ENCODE measurements around the gene TBX2.
A peak's percentile ranks its signal among the peaks of the same experiment; 100 is the strongest.
"Not testable (repeated sequence)": the region's sequence is repeated elsewhere in the genome, so short reads cannot be mapped to it uniquely, and the experiment has no call there.

TBX2 gene
- total RNA-seq, result 0.09 to 0.19 (median 0.17) reads per million in 3 donors

DNA sequence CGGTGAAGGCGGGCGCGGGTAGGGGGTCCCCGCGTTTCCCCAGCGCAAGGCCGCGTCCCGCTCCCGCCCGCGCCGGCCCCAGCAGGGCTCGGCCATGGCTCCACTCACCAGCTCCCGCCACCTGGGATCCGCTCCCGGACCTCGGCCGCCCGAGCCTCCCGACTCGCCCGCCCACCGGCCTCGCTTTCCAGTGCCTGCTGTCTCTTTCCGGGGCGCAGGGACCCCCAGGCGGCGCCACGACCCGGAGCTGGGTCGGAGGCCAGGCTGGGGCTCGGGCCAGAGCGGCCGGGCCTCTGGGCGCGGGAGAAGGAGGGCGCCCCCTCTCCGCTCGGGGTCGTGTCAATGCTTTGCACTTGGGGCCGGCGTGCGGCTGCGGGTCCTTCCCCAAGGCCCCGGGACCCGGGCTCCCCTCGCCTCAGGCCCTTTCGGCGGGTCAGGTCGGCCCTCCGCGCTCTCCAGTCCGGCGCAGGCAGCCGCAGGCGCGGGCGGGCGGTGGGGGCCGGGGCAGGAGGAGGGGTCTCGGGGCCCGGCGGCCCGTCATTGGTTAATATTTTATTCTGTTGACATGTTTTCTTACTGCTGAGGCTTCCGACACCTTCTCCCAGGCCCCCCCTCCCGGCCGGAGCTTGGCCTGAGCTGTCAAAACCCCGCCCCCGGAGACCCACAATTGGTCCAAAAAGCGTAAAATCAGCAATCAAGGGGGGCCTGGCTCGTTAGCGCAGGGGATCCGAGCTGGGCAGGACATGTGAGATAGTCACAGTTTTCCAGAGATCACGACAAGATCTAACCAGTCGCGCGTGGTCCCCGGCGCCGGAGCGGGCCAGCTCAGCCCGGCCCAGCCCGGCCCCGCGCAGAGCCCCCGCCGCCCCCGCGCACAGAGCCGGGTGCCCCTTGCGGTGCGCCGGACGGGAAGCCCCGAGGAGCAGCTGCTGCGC is at the start of gene TBX2:
Gene TBX2 (plus strand): TSS at position 713 of the 935 bp plus-strand sequence. CDS start 334 bp downstream, outside the sequence.
- H3K27me3 ChIP-seq (replicated peaks; ENCODE audit: control insufficient read depth, insufficient read depth, low read length, poor library complexity, severe bottlenecking), result peaks cover 71% of the 10 kb centered on the region
- H3K9me3 ChIP-seq (ENCODE audit: control insufficient read depth, low read length), result no peaks in the 10 kb centered on the region
- DNase-seq, result no peak
- H3K4me1 ChIP-seq (ENCODE audit: control insufficient read depth, insufficient read depth, low read length, poor library complexity, severe bottlenecking), result peaks cover 58% of the 10 kb centered on the region
- no peaks in the 10 kb centered on the region for H3K36me3 ChIP-seq (ENCODE audit: control insufficient read depth, insufficient read depth, low read length)
- no peak within 1 kb of the TSS for H3K27ac ChIP-seq (ENCODE audit: insufficient read depth, low read length, poor library complexity, severe bottlenecking)
- H3K4me3 ChIP-seq (ENCODE audit: insufficient read depth, low read depth, low read length, poor library complexity, severe bottlenecking), result peak within 1 kb of the TSS; percentile 22

DNA sequence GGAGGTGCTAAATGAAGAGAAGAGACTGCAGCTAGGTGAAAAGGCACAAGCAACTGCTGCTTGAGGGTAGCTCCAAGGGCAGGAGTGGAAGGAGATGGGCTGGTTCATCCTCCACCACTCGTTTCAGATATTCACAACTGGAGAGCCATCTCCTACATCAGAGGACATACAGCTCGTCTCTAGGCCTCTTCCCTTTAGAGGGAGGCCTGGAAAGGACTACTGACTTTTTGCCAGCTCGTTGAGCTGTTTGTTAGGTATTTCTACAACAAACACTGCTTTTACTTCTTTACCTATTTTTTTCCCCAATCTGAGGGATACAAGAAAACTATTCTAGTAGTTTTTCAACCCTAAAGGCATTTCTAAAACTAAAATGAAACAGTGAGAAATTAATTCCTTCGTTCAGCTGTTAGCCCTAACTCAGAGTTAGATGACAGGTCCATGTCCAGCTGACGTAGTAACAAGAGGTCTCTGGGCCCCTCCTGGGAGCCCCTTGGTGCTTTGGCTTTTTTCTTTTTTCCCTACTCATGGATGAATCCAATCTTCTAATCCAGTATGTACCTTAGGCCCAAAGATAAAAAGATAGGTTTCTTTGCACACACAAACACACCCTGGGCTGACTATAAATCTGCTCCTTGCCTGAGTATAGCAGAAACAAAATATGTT is 47.8 kb upstream of the TBX2 start:
- no peaks in the 10 kb centered on the region for H3K4me1 ChIP-seq (ENCODE audit: control insufficient read depth, insufficient read depth, low read length, poor library complexity, severe bottlenecking)
- no peaks in the 10 kb centered on the region for H3K36me3 ChIP-seq (ENCODE audit: control insufficient read depth, insufficient read depth, low read length)
- DNase-seq, result no peak
- no peak overlapping the region for H3K27ac ChIP-seq (ENCODE audit: insufficient read depth, low read length, poor library complexity, severe bottlenecking)
- no peaks in the 10 kb centered on the region for H3K27me3 ChIP-seq (replicated peaks; ENCODE audit: control insufficient read depth, insufficient read depth, low read length, poor library complexity, severe bottlenecking)
- no peak overlapping the region for H3K4me3 ChIP-seq (ENCODE audit: insufficient read depth, low read depth, low read length, poor library complexity, severe bottlenecking)
- no peaks in the 10 kb centered on the region for H3K9me3 ChIP-seq (ENCODE audit: control insufficient read depth, low read length)

DNA sequence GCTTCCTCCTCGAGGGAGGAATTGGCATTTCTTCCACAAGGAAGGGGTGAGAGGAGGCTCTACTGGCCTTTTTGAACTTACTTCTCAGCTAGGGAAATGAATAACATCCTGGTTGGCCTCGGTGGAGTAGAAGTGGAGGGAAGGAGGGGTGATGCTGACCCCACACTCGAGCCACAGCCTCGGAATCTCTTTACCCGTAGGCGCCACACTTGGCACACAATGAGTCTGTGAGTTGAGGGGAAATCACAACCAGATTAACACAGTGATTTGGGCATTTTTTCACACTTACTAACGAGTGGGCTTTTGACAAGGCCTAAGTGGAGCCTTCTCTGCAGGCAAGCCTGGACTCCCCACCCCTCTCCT is 47.3 kb upstream of the TBX2 start:
- DNase-seq, result no peak
- H3K36me3 ChIP-seq (ENCODE audit: control insufficient read depth, insufficient read depth, low read length), result no peaks in the 10 kb centered on the region
- no peaks in the 10 kb centered on the region for H3K9me3 ChIP-seq (ENCODE audit: control insufficient read depth, low read length)
- no peaks in the 10 kb centered on the region for H3K27me3 ChIP-seq (replicated peaks; ENCODE audit: control insufficient read depth, insufficient read depth, low read length, poor library complexity, severe bottlenecking)
- no peak overlapping the region for H3K27ac ChIP-seq (ENCODE audit: insufficient read depth, low read length, poor library complexity, severe bottlenecking)
- no peak overlapping the region for H3K4me3 ChIP-seq (ENCODE audit: insufficient read depth, low read depth, low read length, poor library complexity, severe bottlenecking)
- no peaks in the 10 kb centered on the region for H3K4me1 ChIP-seq (ENCODE audit: control insufficient read depth, insufficient read depth, low read length, poor library complexity, severe bottlenecking)

DNA sequence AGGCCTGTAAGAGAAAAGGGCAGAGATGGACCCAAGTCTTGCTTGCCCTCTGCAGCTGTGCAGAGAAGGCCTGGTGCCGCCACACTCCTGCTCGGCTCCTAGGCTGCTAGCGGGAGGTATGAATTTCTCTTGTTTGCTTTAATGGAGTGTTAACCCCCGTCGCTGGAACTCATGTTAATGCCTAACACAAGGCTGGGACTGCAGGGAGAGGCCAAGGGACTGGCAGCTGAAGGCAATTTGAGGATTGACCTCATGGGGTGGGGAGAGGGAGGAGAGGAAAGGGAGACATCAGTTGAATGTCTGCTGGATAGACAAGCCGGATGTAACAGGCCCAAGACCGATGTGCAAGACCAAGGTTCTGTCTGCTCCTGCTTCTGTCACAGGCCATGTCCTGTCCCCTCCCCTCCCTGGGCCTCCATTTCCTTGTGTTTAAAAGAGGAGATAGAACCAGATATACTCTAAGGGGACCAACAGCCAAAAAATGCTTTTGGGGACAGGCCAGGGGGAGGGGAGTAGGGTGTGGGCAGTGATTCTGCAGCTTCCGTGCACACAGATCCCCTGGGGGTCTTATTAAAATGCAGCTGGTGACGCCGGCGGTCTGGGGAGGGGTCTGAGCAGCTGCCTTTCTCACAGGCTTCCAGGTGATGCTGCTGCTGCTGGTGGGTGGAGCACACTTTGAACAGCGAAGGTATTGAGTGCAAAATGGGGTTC is 46.7 kb upstream of the TBX2 start:
- no peaks in the 10 kb centered on the region for H3K9me3 ChIP-seq (ENCODE audit: control insufficient read depth, low read length)
- no peaks in the 10 kb centered on the region for H3K27me3 ChIP-seq (replicated peaks; ENCODE audit: control insufficient read depth, insufficient read depth, low read length, poor library complexity, severe bottlenecking)
- no peaks in the 10 kb centered on the region for H3K36me3 ChIP-seq (ENCODE audit: control insufficient read depth, insufficient read depth, low read length)
- no peaks in the 10 kb centered on the region for H3K4me1 ChIP-seq (ENCODE audit: control insufficient read depth, insufficient read depth, low read length, poor library complexity, severe bottlenecking)
- no peak for DNase-seq
- H3K4me3 ChIP-seq (ENCODE audit: insufficient read depth, low read depth, low read length, poor library complexity, severe bottlenecking), result no peak overlapping the region
- H3K27ac ChIP-seq (ENCODE audit: insufficient read depth, low read length, poor library complexity, severe bottlenecking), result no peak overlapping the region

DNA sequence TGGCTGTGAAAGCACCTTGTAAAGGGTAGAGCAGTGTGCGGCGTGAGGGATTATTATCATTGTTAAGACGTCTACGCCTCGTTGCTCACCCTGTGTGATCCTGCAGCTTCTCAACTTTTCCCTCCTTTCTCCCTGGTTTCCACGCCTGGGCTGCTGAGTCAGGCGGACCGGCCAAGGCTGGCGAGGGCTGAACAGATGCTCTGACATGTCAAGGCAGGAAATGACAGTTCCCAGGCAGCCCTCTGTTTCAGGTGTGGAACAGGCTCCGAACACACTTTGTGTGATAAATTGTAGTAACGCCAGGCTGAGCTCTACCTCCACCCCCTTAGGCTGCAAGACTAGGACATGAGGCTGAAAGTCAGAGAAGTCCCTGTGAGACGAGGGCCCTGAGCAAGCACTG is 46.0 kb upstream of the TBX2 start:
- no peak overlapping the region for H3K4me3 ChIP-seq (ENCODE audit: insufficient read depth, low read depth, low read length, poor library complexity, severe bottlenecking)
- no peaks in the 10 kb centered on the region for H3K27me3 ChIP-seq (replicated peaks; ENCODE audit: control insufficient read depth, insufficient read depth, low read length, poor library complexity, severe bottlenecking)
- no peaks in the 10 kb centered on the region for H3K9me3 ChIP-seq (ENCODE audit: control insufficient read depth, low read length)
- H3K27ac ChIP-seq (ENCODE audit: insufficient read depth, low read length, poor library complexity, severe bottlenecking), result no peak overlapping the region
- DNase-seq, result no peak
- no peaks in the 10 kb centered on the region for H3K4me1 ChIP-seq (ENCODE audit: control insufficient read depth, insufficient read depth, low read length, poor library complexity, severe bottlenecking)
- H3K36me3 ChIP-seq (ENCODE audit: control insufficient read depth, insufficient read depth, low read length), result no peaks in the 10 kb centered on the region

DNA sequence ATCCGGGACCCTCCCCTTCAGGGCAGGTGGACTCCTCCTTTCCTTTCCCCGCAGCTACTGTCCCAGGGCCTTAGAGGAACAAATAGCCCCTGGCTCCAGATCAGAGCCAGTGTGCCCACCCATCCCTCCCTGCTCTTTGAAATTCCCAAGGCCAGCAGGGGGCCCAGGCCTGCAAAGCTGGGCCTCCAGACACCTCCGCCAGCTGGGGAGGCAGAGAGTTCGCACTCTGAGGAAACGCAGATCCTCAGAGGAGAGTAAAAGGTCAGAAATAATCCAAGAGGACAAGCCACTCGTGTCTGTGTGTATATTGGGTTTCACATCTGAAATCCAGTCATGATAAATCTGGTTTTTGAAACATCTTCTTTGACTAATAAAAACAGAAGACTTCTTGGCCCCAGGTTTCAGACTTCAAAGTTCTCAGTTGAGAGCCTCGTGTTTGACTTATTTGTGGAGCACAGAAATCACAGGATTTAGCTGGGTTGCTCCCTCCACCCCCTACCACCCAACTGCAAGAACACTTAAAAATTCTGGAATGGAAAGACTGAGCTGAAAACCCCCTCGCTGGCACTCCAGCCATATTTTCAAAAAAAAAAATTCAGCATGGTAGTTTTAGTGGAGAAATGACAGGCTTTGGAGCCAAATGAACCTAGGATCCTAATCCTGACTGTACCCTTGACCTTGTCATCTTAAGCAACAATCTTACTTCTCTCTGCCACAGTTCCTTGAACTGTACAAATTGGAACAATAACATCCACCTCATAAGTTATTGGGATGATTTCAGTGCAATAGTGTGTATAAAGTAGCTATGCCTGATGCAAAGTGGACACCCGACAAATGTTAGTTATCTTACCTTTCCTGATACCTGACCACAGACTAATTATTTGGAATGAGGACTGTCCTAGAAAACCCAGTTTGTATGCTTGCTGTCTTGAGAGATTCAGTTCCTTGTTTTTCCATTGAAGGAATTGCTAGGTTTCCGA is 44.5 kb upstream of the TBX2 start:
- no peaks in the 10 kb centered on the region for H3K4me1 ChIP-seq (ENCODE audit: control insufficient read depth, insufficient read depth, low read length, poor library complexity, severe bottlenecking)
- no peaks in the 10 kb centered on the region for H3K27me3 ChIP-seq (replicated peaks; ENCODE audit: control insufficient read depth, insufficient read depth, low read length, poor library complexity, severe bottlenecking)
- no peaks in the 10 kb centered on the region for H3K9me3 ChIP-seq (ENCODE audit: control insufficient read depth, low read length)
- H3K36me3 ChIP-seq (ENCODE audit: control insufficient read depth, insufficient read depth, low read length), result no peaks in the 10 kb centered on the region
- DNase-seq, result no peak
- no peak overlapping the region for H3K27ac ChIP-seq (ENCODE audit: insufficient read depth, low read length, poor library complexity, severe bottlenecking)
- H3K4me3 ChIP-seq (ENCODE audit: insufficient read depth, low read depth, low read length, poor library complexity, severe bottlenecking), result no peak overlapping the region

DNA sequence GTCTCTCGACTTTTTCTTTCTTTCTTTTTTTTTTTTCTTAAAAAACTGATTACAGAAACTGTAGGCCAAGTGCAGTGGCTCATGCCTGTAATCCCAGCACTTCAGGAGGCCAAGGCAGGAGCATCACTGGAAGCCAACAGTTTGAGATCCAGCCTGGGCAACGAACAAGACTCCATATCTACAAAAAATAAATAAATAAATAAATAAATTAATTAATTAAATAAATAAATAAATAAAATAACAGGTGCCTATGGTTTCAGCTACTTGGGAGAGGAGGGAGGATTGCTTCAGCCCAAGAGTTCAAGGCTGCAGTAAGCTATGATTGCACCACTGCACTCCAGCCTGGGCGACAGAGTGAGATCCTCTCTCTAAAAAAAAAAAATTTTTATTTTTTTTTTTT is 42.6 kb upstream of the TBX2 start:
- not testable (repeated sequence) for H3K4me1 ChIP-seq (ENCODE audit: control insufficient read depth, insufficient read depth, low read length, poor library complexity, severe bottlenecking); H3K36me3 ChIP-seq (ENCODE audit: control insufficient read depth, insufficient read depth, low read length); H3K9me3 ChIP-seq (ENCODE audit: control insufficient read depth, low read length); DNase-seq; H3K27ac ChIP-seq (ENCODE audit: insufficient read depth, low read length, poor library complexity, severe bottlenecking); H3K27me3 ChIP-seq (replicated peaks; ENCODE audit: control insufficient read depth, insufficient read depth, low read length, poor library complexity, severe bottlenecking); H3K4me3 ChIP-seq (ENCODE audit: insufficient read depth, low read depth, low read length, poor library complexity, severe bottlenecking)

DNA sequence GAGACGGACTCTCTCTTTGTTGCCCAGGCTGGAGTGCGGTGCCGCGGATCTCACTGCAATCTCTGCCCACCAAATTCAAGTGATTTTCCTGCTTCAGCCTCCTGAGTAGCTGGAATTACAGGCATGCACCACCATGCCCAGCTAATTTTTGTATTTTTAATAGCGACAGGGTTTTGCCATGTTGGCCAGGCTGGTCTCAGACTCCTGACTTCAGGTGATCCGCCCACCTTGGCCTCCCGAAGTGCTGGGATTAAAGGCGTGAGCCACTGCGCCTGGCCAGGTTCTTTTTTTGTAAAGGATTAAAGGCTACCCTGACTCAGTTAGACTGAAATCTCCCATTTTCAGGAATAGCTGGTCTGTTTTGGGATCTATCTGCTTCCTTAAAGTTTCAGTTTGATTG is 40.1 kb upstream of the TBX2 start:
- H3K27ac ChIP-seq (ENCODE audit: insufficient read depth, low read length, poor library complexity, severe bottlenecking); H3K4me3 ChIP-seq (ENCODE audit: insufficient read depth, low read depth, low read length, poor library complexity, severe bottlenecking); DNase-seq; H3K9me3 ChIP-seq (ENCODE audit: control insufficient read depth, low read length); H3K4me1 ChIP-seq (ENCODE audit: control insufficient read depth, insufficient read depth, low read length, poor library complexity, severe bottlenecking); H3K36me3 ChIP-seq (ENCODE audit: control insufficient read depth, insufficient read depth, low read length); H3K27me3 ChIP-seq (replicated peaks; ENCODE audit: control insufficient read depth, insufficient read depth, low read length, poor library complexity, severe bottlenecking): not testable (repeated sequence)

DNA sequence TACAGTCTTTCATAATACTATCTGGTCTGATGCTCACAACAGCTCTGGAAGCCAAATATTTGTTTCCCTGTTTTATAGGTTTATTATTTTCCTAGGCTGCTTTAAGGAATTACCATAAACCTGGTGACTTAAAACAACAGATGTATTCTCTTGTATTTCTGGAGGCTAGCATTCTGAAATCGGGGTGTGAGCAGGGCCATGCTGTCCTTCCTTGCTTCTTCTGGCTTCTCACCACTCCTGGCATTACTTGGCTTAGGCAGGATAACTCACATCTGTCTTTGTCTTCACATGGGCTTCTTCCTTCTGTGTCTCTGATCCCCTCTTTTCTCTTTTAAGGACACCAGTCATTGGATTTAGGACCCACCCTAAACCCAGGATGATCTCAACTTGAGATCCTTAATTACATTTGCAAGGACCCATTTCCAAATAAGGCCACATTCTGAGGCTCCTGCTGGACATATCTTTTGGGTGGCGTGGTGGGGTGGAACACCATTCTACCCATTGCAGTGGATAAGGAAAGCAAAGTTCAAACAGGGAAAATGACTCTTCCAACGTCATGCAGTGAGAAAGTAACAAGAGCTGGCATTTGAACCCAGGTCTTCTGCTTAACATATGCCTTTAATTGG is 39.2 kb upstream of the TBX2 start:
- H3K4me3 ChIP-seq (ENCODE audit: insufficient read depth, low read depth, low read length, poor library complexity, severe bottlenecking), result no peak overlapping the region
- no peak overlapping the region for H3K27ac ChIP-seq (ENCODE audit: insufficient read depth, low read length, poor library complexity, severe bottlenecking)
- H3K4me1 ChIP-seq (ENCODE audit: control insufficient read depth, insufficient read depth, low read length, poor library complexity, severe bottlenecking), result no peaks in the 10 kb centered on the region
- no peaks in the 10 kb centered on the region for H3K36me3 ChIP-seq (ENCODE audit: control insufficient read depth, insufficient read depth, low read length)
- H3K9me3 ChIP-seq (ENCODE audit: control insufficient read depth, low read length), result no peaks in the 10 kb centered on the region
- no peak for DNase-seq
- no peaks in the 10 kb centered on the region for H3K27me3 ChIP-seq (replicated peaks; ENCODE audit: control insufficient read depth, insufficient read depth, low read length, poor library complexity, severe bottlenecking)

All from effector memory CD4-positive, alpha-beta T cell (primary cell).